Kidney capillary endothelial cell (primary cell): ENCODE results near the gene MAGEB17.
A peak's percentile ranks its signal among the peaks of the same experiment; 100 is the strongest.
"Not testable (repeated sequence)": the region's sequence is repeated elsewhere in the genome, so short reads cannot be mapped to it uniquely, and the experiment has no call there.

Source experiments
- DNase-seq: peaks from one replicate; pipeline ENCODE4 v3.0.0-alpha.2; 2018; ENCODE audit warnings: low spot score

The MAGEB17 gene

DNA sequence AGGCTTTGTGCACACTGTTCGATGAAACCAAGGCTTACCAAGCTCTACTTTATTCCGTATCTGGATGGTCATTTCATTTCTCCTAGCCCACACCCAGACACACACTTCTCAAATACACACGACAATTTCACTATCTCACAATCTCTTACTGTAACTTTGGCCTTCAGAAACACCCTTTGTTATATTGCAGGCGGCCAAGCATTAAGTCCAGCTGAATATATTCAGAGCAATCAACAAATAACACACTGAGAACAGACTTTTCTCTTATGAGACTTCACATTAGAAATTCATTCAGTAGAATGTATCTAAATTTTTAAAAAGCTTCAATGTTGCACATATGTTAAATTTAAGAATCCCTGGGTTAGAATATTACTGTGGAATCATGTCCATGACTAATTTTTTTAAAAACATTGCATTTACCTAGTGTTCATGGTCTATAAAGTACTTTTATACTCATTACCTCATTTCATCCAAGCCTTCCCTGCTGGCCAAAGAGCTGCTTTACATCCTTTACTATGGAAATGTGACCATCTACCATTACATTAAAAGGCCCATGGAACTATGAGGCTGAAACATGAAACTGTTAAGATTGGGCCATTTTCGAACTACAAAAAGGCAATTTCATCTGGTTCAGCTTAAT is 10.5 kb upstream of the MAGEB17 start:
- DNase-seq, result no peak

DNA sequence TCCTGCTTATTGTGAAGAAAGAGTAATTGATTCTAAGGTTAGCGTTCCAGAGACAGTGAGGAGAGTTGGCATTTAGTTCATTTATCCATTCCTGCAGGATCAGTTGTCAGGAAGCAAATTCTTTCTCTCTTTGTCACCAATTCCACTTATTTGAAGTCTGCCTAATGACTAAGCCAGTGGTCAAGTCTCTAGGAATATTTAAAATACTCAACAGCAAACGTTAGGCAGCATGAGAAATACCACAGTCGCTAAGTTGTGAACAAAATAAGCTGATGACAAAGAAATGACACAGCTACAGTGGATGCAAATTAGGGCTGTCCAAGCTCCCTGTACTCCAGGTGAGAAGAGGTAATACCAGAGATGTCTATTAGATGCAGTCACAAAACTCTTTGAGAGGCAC is 6.6 kb upstream of the MAGEB17 start:
- DNase-seq, result peak; percentile 53

DNA sequence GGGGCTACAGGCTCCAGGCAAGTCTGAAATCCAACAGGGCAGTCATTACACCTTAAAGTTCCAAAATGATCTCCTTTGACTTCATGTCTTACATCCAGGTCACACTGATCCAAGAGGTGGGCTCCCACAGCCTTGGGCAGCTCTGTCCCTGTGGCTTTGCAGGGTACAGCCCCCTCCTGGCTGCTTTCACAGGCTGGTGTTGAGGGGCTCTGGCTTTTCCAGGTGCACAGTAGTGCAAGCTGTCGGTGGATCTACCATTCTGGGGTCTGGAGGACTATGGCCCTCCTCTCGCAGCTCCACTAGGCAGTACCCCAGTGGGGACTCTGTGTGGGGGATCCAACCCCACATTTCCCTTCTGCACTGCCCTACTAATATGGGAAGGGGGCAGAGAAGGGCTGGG is 6.1 kb upstream of the MAGEB17 start:
- DNase-seq, result not testable (repeated sequence)

DNA sequence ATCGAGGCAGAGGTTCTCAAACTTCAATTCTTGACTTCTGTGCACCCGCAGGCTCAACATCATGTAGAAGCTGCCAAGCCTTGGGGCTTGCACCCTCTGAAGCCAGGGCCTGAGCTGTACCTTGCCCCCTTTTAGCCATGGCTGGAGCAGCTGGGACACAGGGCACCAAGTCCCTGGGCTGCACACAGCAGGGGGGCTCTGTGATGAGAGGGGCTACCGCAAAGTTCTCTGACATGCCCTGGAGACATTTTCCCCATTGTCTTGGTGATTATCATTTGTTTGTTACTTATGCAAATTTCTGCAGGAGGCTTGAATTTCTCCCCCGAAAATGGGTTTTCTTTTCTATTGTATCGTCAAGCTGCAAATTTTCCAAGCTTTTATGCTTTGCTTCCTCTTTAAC is 4.9 kb upstream of the MAGEB17 start:
- DNase-seq, result no peak

DNA sequence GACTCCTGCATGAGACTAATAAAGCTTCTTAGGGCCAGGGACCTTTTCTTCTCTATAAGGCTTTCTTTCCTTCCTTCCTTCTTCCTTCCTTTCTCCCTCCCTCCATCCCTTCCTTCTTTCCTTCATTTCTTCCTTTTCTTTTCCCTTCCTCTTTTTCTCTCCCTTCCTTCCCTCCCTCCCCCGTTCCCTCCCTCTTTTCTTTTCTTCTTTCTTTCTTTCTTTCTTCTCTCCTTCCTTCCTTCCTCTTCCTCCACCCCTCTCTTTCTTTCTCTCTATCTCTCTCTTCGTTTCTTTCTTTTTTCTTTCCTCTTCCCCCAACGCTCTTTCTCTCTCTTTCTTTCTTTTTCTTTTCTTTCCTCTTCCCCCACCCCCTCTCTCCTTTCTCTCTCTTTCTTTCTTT is 2.5 kb upstream of the MAGEB17 start:
- DNase-seq, result no peak

DNA sequence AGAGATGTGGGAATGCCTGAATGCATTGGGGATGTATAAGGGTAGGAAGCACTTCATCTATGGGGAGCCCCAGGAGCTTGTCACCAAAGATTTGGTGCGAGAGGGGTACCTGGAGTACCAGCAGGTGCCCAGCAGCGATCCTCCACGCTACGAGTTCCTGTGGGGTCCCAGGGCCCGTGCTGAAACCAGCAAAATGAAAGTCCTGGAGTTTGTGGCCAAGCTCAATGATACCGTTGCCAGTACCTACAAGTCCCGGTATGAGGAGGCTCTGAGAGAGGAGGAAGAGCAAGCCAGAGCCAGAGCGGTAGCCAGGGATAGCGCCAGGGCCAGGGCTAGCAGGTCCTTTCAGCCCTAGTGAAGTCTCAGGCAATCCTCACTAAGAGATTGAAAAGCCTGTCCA is 3.8 kb downstream of the MAGEB17 start:
- no peak for DNase-seq

DNA sequence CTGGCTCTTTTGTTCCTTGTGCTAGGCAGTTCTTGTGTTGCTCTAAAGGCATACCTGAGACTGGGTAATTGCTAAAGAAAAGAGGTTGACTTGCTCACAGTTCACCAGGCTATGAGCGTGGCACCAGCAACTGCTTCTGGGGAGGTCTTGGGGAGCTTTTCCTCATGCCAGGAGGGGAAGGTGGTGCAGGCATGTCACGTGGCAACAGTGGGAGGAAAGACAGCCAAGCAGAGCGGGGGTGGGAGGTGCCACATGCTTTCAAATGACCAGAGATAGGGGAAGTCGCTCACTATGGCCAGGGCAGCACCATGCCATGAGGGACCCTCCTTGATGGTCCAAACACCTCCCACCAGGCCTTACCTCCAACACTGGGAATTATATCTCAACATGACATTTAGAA is 4.7 kb downstream of the MAGEB17 start:
- DNase-seq, result no peak

DNA sequence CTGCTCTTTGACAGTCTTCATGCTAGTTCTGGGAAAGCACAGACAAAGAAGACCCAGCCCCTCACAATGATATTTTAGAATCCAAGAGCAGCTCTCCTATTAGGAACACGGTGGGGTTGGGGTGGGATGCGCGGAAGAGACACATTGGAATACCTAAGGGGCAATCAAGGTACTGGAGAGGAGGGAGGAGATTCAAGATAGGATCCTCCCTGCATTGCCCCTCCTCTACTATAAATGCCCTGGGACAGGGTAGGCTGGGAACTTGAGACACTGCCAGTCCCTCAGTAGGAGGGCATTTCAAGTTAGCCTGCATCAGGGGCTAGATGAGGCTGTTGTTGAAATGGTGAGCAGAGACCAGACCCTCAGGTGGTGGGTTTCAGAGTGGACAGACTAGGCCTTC is 5.1 kb downstream of the MAGEB17 start:
- DNase-seq, result no peak

DNA sequence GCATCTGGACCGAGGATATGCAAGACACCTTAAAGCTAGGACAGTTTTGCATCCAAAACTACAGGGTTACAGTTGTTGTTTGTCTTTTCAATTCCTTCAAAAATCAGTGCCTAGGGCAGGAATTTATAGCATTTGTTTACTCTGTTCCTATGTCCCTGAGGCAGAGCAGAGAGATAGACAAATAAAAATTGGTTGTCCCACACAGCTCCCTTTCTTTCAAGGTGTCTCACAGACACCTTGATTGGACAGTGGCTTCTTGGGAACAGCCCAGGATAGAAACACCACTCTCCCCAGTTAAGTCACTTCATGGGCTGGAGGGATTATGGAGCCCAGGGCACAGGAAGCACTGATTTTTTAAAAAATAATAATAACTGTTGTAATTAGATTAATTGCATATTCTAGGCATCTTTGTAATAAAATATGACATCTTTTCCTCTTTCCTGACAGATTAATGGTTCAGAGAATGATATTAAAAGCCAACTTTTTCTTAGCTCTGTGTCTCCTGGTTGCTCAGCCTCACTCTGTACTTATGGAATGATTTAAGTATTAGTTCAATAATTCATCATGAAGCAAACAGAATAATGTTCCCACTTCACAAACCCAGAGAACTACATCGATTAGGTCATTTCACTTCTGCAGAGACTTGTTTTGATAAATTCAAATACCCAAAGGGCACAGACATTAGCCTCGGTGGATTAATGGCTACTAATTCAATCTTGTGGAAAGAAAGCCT is 8.2 kb downstream of the MAGEB17 start:
- DNase-seq, result no peak

DNA sequence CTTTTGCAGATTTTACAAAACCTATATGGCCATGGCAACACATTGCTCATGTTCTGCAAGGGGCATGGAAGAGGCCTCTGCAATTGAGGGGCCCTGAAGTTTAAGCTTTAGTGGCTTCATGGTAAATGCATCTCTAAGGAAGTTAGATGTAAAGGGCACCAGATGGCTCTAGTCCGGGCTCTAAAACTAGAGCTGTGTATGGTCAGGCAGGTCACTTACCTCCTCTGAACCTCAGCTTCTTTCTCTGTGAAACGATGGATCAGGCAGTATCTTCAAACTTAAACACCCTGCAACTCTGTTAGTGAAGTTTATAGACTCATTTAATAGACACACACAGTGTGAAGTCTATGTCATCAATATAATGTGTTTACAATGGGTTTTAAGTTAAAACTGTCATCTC is 10.0 kb downstream of the MAGEB17 start:
- no peak for DNase-seq

DNA sequence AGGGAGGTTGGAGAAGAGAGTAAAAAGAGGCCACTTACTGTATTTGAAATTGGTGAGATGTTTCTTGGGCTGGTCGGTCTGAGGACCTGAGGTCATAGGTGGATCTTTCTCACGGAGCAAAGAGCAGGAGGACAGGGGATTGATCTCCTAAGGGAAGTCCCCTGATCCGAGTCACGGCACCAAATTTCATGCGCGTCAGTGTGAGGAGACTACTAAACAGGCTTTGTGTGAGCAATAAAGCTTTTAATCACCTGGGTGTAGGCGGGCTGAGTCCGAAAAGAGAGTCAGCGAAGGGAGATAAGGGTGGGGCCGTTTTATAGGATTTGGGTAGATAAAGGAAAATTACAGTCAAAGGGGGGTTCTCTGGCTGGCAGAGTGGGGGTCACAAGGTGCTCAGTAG is 16.6 kb downstream of the MAGEB17 start:
- not testable (repeated sequence) for DNase-seq

DNA sequence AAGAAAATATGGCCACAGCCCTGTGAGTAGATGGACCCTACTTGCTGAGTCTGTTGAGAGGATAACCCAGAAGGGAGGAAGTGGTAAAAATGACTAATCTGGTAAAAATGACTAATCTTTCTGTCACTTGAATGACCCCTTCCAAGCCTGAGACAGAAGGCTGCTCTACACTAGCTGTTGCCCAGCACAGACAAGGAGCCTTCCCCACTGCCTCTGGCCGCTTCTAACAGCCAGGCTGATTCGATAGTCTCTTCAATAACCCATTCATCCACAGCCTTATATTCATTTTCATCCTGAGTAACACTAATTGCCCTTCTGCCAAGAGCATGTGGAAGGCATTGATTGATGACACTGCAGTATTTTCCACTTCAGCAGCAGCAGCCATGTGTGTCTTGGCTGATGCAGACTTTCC is 18.4 kb downstream of the MAGEB17 start:
- DNase-seq, result peak; percentile 70

DNA sequence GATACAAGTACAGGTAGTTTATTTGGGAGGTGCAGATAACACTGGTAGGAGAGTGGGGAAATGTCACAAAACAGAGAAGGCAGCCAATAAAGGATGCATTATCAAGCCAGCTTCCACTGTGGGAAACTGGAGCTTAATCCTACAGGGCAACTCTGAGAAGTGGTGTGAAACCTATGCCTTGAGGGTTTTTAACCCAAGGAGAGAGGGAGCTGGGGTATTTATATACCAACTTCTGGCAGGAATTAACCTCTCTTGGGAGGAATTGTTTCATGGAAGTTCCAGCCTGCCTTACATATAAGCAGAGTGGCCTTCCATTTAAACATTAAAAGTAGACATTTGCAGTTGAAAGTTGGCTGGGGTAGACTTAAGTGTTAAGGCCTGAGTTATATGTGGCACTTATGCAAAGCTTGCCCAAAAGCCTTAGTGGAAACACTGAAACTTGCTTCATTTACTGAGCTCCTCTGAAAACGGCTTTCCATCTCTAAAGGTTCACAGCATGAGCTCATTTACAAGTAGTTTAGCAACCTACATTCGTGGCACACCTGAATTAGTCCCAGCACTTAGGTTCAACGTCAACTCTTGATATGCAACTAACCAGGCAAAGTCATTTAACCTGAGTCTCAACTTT is 19.2 kb downstream of the MAGEB17 start:
- DNase-seq, result no peak

DNA sequence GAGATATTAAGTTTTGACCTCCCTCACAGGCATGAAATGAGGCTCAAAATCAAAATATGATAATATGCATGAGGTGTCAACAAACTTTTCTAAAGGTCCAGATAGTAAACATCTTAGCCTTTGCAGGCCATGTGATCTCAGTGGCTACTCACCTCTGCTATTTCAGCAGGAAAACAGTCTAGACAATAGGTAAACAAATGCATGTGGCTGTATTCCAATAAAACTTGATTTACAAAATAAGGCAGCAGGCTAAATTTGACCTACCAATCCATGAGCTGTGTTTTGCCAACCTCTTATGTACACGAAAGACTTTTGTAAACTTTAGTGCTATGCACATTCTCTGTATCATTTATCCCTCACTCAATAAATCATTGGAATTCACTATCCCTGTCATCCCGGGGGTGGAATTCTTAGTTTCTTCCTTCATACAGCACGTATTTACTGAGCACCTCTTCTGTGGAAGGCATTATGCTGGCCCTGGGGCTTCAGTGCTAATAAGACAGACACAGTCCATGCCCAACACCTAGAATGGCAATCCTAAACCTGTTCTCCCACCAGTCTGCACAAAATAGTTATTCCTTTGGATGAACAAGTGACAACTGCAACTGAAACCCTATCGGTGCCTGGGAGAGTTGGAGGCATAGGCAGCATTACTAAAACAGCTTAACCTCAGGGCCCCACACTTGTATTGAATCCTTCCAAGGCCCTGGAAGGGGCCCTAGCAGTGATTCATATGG is 19.9 kb downstream of the MAGEB17 start:
- no peak for DNase-seq

DNA sequence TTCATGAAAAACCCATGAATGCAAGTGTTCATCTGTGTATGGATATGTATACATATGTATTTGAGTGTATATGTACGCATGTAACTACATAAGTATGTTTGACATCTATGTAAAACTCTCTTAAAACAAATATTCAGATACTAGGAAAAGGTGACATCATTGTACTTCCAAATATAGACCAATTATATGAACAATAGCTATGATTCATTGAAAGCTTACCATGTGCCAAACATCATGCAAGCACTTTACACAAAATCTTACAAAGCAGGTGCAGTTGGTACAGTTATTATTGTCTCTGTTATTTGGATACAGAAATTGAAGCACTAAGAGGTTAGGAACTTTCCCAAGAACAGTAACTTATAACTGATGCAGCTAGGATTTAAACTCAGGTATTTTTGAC is 21.4 kb downstream of the MAGEB17 start:
- peak; percentile 32 for DNase-seq

DNA sequence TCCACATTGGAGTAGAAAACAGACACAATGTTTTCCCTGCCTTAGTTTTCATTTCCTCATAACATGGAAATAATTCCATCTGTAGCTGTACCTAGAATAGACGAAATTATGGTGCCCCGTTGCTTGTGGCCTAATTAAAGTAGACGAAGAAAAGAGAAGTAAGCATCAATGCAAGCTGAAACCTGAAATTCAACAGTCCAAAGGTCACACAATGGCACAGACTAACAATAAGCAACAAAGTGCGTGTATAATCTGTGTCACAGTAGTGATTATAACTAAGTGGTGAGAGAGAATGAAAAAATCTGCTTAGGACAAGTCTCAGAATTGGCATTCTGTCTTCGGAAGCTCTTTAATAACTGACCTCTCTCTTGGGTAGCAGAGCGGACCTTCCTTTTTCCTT is 24.3 kb downstream of the MAGEB17 start:
- DNase-seq, result no peak

DNA sequence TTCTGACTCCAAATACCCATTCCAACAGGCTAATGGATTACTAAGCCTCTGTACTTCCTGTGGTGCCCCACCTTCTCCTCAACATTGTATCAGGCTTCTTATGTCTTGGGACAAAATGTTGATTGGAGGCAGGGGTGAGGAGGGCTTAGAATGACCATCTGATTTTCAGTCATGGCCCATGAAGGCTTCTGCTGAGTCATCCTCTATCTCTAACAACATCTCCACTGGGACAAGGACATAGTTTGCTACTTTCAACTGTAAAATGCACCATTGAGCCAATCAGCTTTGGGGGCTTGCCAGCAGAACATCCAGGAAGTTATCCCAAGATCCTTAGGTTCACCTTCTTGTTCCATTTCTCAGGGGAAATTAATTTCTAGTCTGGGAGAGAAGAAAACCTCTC is 29.5 kb downstream of the MAGEB17 start:
- DNase-seq, result no peak

DNA sequence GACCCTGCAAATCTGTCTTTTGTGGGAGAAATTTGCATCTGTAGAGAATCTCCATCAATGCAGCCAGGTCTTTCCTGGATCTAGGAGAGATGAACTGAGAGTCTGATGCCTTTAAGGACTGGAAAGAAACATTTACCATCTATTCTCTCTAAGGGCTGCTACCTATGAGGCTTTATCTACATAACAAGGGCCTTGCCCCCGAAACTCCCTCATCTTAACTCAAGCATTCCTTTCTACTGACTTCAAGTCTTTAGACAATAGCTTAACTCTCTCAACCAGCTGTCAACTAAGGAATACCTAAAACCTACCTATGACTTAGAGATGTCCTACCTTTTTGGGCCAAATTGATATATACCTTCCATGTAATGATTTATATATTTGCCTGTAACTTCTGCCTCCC is 32.1 kb downstream of the MAGEB17 start:
- no peak for DNase-seq

DNA sequence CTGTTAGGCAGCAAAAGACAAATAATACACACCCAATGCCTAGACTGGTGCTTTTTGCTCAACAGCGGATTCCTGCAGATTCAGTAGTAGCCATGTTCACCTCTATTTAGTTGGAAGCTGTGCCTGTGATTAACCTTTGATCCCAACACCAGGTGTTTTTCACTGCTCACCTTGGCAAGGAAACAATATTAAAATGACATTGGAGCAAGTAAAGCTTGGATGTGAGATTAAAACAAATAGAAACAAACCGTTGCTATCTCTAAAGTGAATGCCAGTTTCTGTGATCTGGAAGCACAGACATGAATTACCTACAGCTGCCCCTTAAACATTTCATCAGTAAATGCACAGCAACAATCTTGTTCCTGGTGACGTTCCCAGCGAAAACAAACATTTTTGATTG is 35.7 kb downstream of the MAGEB17 start:
- DNase-seq, result no peak

DNA sequence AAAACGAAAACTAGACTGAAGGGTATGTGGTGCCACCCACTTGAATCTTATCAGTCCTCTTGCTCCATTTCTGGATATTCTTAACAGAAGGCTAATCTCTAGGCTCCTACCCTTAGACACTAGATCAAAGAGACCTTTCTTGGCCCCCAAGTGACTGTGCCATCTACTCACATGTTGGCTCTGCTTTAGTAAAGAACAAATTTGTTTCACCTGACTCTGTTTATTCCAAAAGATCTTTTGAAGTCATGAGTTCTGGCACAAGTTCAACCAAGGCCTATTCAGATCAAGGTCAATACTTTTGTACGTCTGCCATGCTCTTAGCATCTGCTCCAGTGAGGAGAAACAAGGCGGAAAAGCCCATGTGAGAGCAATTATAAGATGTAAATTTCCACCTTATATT is 37.3 kb downstream of the MAGEB17 start:
- DNase-seq, result no peak

DNA sequence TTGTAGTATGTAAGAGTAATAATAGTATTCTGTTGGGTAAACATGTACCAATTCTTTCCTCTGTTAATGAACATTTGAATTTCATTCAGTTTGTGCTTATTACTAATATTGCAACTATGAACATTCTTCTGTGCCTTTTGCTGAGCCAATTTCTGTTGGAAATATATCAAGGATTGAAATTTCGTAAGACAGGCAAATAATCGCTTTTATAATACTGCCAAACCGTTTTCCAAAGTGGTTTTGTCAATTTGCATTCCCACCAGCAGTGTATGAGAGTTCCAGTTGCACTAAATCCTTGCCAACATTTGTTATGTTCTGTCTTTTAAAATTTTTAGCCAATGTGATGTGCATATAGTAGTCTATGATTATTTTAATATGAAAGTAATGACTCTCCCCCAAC is 38.6 kb downstream of the MAGEB17 start:
- DNase-seq, result no peak

DNA sequence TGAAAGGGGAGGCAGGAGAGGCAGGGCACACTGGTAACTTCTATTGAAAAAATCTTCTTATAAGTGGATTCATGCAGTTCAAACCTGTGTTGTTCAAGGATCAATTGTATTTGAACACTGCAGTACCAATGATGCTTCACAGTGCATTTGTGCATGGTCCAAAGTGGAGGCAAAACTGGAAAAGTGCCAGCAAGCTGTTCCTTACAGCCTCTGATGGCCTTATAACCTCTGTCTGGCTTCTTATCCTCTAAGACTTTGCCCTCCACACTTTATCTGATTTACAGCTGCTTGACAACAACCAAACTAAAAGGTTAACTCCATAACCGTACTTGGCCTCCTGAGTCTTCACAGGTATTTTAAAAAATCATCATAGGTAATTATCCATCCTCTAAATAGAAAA is 40.4 kb downstream of the MAGEB17 start:
- DNase-seq, result no peak

DNA sequence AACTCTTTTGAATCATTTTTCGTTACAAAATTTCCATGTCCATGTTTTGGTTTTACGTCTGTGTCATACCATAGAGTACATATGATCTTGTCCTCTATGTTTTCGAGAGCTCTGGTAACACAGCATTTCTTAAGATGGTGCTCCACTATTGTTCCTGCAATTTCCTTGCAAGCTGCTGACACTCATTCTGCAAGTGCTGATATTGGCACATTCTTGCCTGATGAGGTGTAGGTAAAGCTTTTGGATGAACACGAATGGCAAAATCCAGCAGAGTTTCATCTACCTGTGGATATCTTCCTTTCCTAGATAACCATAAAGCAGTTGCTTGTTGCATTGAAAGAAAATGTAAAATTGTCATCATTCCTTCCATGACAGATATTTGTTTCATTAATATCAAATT is 41.3 kb downstream of the MAGEB17 start:
- DNase-seq, result no peak
